Body of pancreas (tissue), 4 donors: ENCODE data around the gene NTRK2.

Source experiments
- POLR2A ChIP-seq, 3 donors: fragments of 450-650 bp; IDR thresholded peaks; one replicate each; pipeline ENCODE4 v1.6.1; 2016; ENCODE audit warnings: antibody characterized with exemption in 3 of 3, mild to moderate bottlenecking in 2 of 3
- TF ChIP-seq, protein P1 (sequence below), 7 experiments: fragments of 450-650 bp in 4 of 7; fragments of 200-600 bp in 3 of 7; sonication (generic) in 3 of 7; IDR thresholded peaks; one replicate each; pipeline ENCODE4 v1.5.1; 2016 to 2019; ENCODE audit warnings: antibody characterized with exemption in 7 of 7

DNA sequence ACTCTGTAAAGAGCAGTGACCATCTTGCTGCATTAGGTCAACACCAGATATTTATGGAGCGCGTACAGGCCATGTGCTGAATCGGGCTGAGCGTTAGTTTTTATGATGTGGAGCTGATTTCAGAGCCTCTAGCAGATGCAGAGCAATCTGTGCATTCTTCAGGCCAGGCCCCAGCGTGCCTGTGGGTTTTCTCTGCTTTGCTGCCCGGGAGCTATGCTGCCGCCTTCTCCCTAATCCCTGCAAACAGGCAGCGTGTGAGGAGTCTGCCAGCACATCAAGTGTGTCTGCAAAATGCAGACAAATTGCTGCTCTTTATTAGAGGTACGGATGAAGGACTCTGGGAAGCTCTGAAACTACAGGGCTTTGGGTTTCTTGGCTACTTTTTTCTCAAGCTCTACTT is 170.0 kb downstream of the NTRK2 start:
- TF ChIP-seq, protein P1, sequence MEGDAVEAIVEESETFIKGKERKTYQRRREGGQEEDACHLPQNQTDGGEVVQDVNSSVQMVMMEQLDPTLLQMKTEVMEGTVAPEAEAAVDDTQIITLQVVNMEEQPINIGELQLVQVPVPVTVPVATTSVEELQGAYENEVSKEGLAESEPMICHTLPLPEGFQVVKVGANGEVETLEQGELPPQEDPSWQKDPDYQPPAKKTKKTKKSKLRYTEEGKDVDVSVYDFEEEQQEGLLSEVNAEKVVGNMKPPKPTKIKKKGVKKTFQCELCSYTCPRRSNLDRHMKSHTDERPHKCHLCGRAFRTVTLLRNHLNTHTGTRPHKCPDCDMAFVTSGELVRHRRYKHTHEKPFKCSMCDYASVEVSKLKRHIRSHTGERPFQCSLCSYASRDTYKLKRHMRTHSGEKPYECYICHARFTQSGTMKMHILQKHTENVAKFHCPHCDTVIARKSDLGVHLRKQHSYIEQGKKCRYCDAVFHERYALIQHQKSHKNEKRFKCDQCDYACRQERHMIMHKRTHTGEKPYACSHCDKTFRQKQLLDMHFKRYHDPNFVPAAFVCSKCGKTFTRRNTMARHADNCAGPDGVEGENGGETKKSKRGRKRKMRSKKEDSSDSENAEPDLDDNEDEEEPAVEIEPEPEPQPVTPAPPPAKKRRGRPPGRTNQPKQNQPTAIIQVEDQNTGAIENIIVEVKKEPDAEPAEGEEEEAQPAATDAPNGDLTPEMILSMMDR (IDR thresholded peaks at IDR 0.05), result no peak
- no peak for TF ChIP-seq POLR2A (IDR thresholded peaks at IDR 0.05)
